HepG2 (cell line): ENCODE results near the gene RARA. TPM values are rescaled to one million over a fixed set of nuclear protein-coding genes. Genes with fewer than 3 reads are reported as not detected.
A peak's percentile ranks its signal among the peaks of the same experiment; 100 is the strongest.

Experiments
- ATAC-seq: fragments of 200-7000 bp; cut with Tn5 transposase; 3 replicates; pipeline ENCODE4 v1.9.1; 2020; ENCODE audit warnings: mild to moderate bottlenecking, moderate library complexity
- BruUV-seq: library from RNA; stranded (reverse); fragments of 400-500 nt; replicated peaks from 2 replicates; lab custom pipeline; 2021; lab: Mats Ljungman, UMichigan
- CTCF ChIA-PET: fragments of 300-600 bp; formaldehyde crosslinking; extraction: SDS; loops from one replicate; lab custom pipeline; 2021; ENCODE audit warnings: low total read pairs, inconsistent platforms, low intra/inter-chr PET ratio; lab: Yijun Ruan, JAX
- POLR2A ChIA-PET: fragments of 350-600 bp; sonication (Branson Sonifier 250); formaldehyde crosslinking; loops from one replicate; lab custom pipeline; 2020; ENCODE audit warnings: antibody characterized with exemption, inconsistent platforms; lab: Yijun Ruan, JAX
- DNase-seq: peaks from one replicate; pipeline ENCODE4 v3.0.0-alpha.2; 2015; ENCODE audit warnings: low spot score
- FAIRE-seq: peaks from 3 replicates; lab custom pipeline; 2011; peaks lifted over from hg19 to GRCh38; lab: Jason Lieb, UNC
- H2AFZ ChIP-seq: one replicate; pipeline ENCODE4 v1.6.1; 2011; ENCODE audit warnings: low read length, inconsistent platforms
- H3K27ac ChIP-seq: fragments of 300-600 bp; 3 replicates; pipeline ENCODE4 v1.8.0; 2011; ENCODE audit warnings: mixed run types, mild to moderate bottlenecking, mixed read lengths, low read length, inconsistent platforms; ENCODE audit not compliant: insufficient read depth; ENCODE audit errors: extremely low read length
- H3K27me3 ChIP-seq, 2 experiments: fragments of 200-600 bp in 1 of 2; 2 replicates in 1 of 2; 3 replicates in 1 of 2; pipeline versions ENCODE4 v1.6.0 to v1.8.0; 2011; ENCODE audit warnings: low read length in 2 of 2, mild to moderate bottlenecking in 2 of 2, moderate library complexity in 2 of 2, inconsistent platforms in 1 of 2; ENCODE audit not compliant: insufficient read depth in 2 of 2, control insufficient read depth in 1 of 2
- H3K36me3 ChIP-seq, 2 experiments: fragments of 200-600 bp in 1 of 2; replicated peaks in 1 of 2; 2 replicates in 1 of 2; 3 replicates in 1 of 2; pipeline versions ENCODE4 v1.5.1 to v1.8.0; 2011; ENCODE audit warnings: low read length in 2 of 2, inconsistent platforms in 1 of 2; ENCODE audit not compliant: insufficient read depth in 2 of 2, control insufficient read depth in 1 of 2
- H3K4me1 ChIP-seq: 2 replicates; pipeline ENCODE4 v1.5.1; 2012; ENCODE audit warnings: low read length, inconsistent platforms; ENCODE audit not compliant: insufficient read depth
- H3K4me2 ChIP-seq: 2 replicates; pipeline ENCODE4 v1.6.0; 2011; ENCODE audit warnings: low read depth, low read length, inconsistent platforms
- H3K4me3 ChIP-seq, 3 experiments: fragments of 200-600 bp in 1 of 3; sonication (generic), shearing (Covaris generic) in 1 of 3; replicated peaks in 1 of 3; 2 replicates each; pipeline ENCODE4 v1.5.1; 2011 to 2016; ENCODE audit warnings: low read length in 3 of 3, inconsistent platforms in 2 of 3, low read depth in 2 of 3, mild to moderate bottlenecking in 2 of 3, control low read depth in 1 of 3, mixed read lengths in 1 of 3; ENCODE audit not compliant: insufficient read depth in 1 of 3
- H3K79me2 ChIP-seq: one replicate; pipeline ENCODE4 v1.6.1; 2011; ENCODE audit warnings: low read length, inconsistent platforms; ENCODE audit not compliant: insufficient read depth
- H3K9ac ChIP-seq: 2 replicates; pipeline ENCODE4 v1.6.0; 2011; ENCODE audit warnings: mild to moderate bottlenecking, low read depth, low read length, inconsistent platforms; ENCODE audit not compliant: insufficient read depth
- H3K9me3 ChIP-seq: 2 replicates; pipeline ENCODE4 v1.5.1; 2012; ENCODE audit warnings: mild to moderate bottlenecking, low read length
- H4K20me1 ChIP-seq: 2 replicates; pipeline ENCODE4 v1.6.0; 2011; ENCODE audit warnings: inconsistent platforms, mild to moderate bottlenecking, low read length, moderate library complexity; ENCODE audit not compliant: insufficient read depth
- AGO2 ChIP-seq: fragments of 200-400 bp; formaldehyde crosslinking; optimal IDR thresholded peaks from 2 replicates; pipeline ENCODE3; 2017; ENCODE audit warnings: mild to moderate bottlenecking, low read depth, low read length, moderate library complexity
- ARHGAP35 ChIP-seq: sonication (generic); formaldehyde crosslinking; IDR thresholded peaks from 2 replicates; pipeline ENCODE4 v1.9.0; 2022; ENCODE audit warnings: mild to moderate bottlenecking, inconsistent platforms, moderate library complexity, missing genetic modification reagents, borderline replicate concordance
- MEIS2 ChIP-seq: sonication (generic); formaldehyde crosslinking; IDR thresholded peaks from 2 replicates; pipeline ENCODE4 v1.9.0; 2021; ENCODE audit warnings: mild to moderate bottlenecking, missing genetic modification reagents
- NFYC ChIP-seq: IDR thresholded peaks from 2 replicates; pipeline ENCODE4 v1.6.1; 2016; ENCODE audit warnings: missing genetic modification reagents, missing compliant biosample characterization
- NR1H2 ChIP-seq: sonication (generic); formaldehyde crosslinking; IDR thresholded peaks from 2 replicates; pipeline ENCODE4 v1.8.1; 2022; ENCODE audit warnings: low read depth, missing genetic modification reagents, borderline replicate concordance
- RBFOX2 ChIP-seq: fragments of 200-400 bp; formaldehyde crosslinking; IDR thresholded peaks from 2 replicates; pipeline ENCODE4 v1.6.1; 2017; ENCODE audit warnings: low read depth, mild to moderate bottlenecking, low read length
- SAP130 ChIP-seq: IDR thresholded peaks from 2 replicates; pipeline ENCODE4 v1.6.1; 2016; ENCODE audit warnings: low read depth
- TBL1XR1 ChIP-seq: fragments of 150-350 bp; IDR thresholded peaks from 2 replicates; pipeline ENCODE4 v1.6.1; 2014; ENCODE audit warnings: borderline replicate concordance, low read length; ENCODE audit not compliant: partially characterized antibody
- TRIM22 ChIP-seq: fragments of 450-650 bp; IDR thresholded peaks from 2 replicates; pipeline ENCODE4 v1.6.1; 2017
- XRCC5 ChIP-seq: fragments of 200-400 bp; formaldehyde crosslinking; optimal IDR thresholded peaks from 2 replicates; pipeline ENCODE3; 2017; ENCODE audit warnings: mild to moderate bottlenecking, low read length
- ZBTB49 ChIP-seq: sonication (generic); formaldehyde crosslinking; IDR thresholded peaks from 2 replicates; pipeline ENCODE4 v1.4.0; 2020; ENCODE audit warnings: missing genetic modification reagents, borderline replicate concordance
- ZNF136 ChIP-seq: sonication (generic); formaldehyde crosslinking; IDR thresholded peaks from 2 replicates; pipeline ENCODE4 v1.8.1; 2022; ENCODE audit warnings: low read depth, mild to moderate bottlenecking, moderate library complexity, missing genetic modification reagents
- ZNF576 ChIP-seq: sonication (generic); formaldehyde crosslinking; IDR thresholded peaks from 2 replicates; pipeline ENCODE4 v1.4.0; 2020; ENCODE audit warnings: mild to moderate bottlenecking, missing genetic modification reagents
- ZNF607 ChIP-seq: sonication (generic); formaldehyde crosslinking; IDR thresholded peaks from 2 replicates; pipeline ENCODE4 v1.5.1; 2020; ENCODE audit warnings: missing genetic modification reagents, mild to moderate bottlenecking, borderline replicate concordance
- ZNF614 ChIP-seq: IDR thresholded peaks from 2 replicates; pipeline ENCODE4 v1.6.1; 2018; ENCODE audit warnings: missing biosample characterization, missing genetic modification reagents, inconsistent platforms, borderline replicate concordance
- ZNF644 ChIP-seq: IDR thresholded peaks from 2 replicates; pipeline ENCODE4 v1.6.1; 2016; ENCODE audit warnings: low read depth
- ZNF790 ChIP-seq: sonication (generic); formaldehyde crosslinking; IDR thresholded peaks from 2 replicates; pipeline ENCODE4 v1.8.0; 2022; ENCODE audit warnings: missing genetic modification reagents, mild to moderate bottlenecking, borderline replicate concordance
- whole genome bisulfite sequencing: methylation state at CpG from one replicate; pipeline ENCODE4 v1.1.6; 2017; ENCODE audit warnings: low lambda C conversion rate; 5-methylcytosine and 5-hydroxymethylcytosine counted together
- in situ Hi-C: cut with HindIII; loops from 2 replicates; pipeline ENCODE4 v1.10.0; 2017; ENCODE audit warnings: low pct_unique_long_range_greater_than_20kb; ENCODE audit not compliant: extremely low pct_ligation_motif_present
- intact Hi-C: fragments of 100-400 bp; cut with micrococcal nuclease; formaldehyde crosslinking; loops from one replicate; pipeline ENCODE4 v1.10.0; 2022; ENCODE audit not compliant: unreplicated experiment
- polyA plus RNA-seq, 8 experiments: library from polyadenylated mRNA; depleted of rRNA in 3 of 8; stranded (reverse) in 7 of 8; unstranded in 1 of 8; fragments of >200 nt; fragmentation: Illumina TruSeq in 4 of 8; extraction: Trizol in 4 of 8; gene quantifications; 2 replicates each; pipeline versions ENCODE4 v1.2.1 to v1.2.3, GENCODE V29; 2011 to 2016; ENCODE audit warnings: low read depth in 4 of 8, missing spikeins in 1 of 8, mixed read lengths in 1 of 8; ENCODE audit not compliant: insufficient read depth in 1 of 8
- total RNA-seq, 5 experiments: library from RNA; depleted of rRNA; stranded (reverse); fragments of >200 nt; fragmentation: Illumina TruSeq; extraction: Trizol; gene quantifications; 2 replicates each; pipeline ENCODE4 v1.2.3, GENCODE V29; 2016; ENCODE audit warnings: low read depth in 1 of 5

Gene RARA
- total and polyA plus RNA-seq, 2 of the 13 experiments (the other 11 are each of a cell fraction or from before 2014, with no cell fraction given) = 6.4 to 8.6 TPM

- WGBS = 100% methylated on average over 1 of the region's 1 CpG
- FAIRE-seq (no peak), DNase-seq (no peak), ATAC-seq (no peak)
- POLR2A ChIA-PET = no interaction called here
- no peak overlapping the region for H3K4me2 ChIP-seq
- H3K4me1 ChIP-seq = no peaks in the 10 kb centered on the region
- H3K9me3 ChIP-seq = no peaks in the 10 kb centered on the region
- CTCF ChIA-PET = no interaction called here
- peaks cover 22 to 93% of the 10 kb centered on the region in 2 experiments for H3K36me3 ChIP-seq
- no peak overlapping the region for H2AFZ ChIP-seq
- no peak overlapping the region for H3K27ac ChIP-seq
- no peak overlapping the region for H3K9ac ChIP-seq
- peaks cover 3% of the 10 kb centered on the region for H3K79me2 ChIP-seq
- intact Hi-C loops = no loop called here
- H4K20me1 ChIP-seq = no peaks in the 10 kb centered on the region; the same call in 1 of the 2 replicates
- no TSS peak for BruUV-seq
- TF ChIP-seq RBFOX2 = peak; percentile 55
- TF ChIP-seq XRCC5 = no peak
- no peak for TF ChIP-seq ARHGAP35
- TF ChIP-seq AGO2 = peak; percentile 16
- no peak for TF ChIP-seq TRIM22
- TF ChIP-seq ZNF644 = no peak
- no peaks in the 10 kb centered on the region for H3K27me3 ChIP-seq
- in situ Hi-C loops = no loop called here
- no peak overlapping the region for H3K4me3 ChIP-seq
Measured at GRCh38 chr17:40402668-40403067, 93.7 kb downstream of the RARA start.

- H3K4me2 ChIP-seq = no peak overlapping the region
- H3K9ac ChIP-seq = no peak overlapping the region
- no peak overlapping the region for H2AFZ ChIP-seq
- peaks cover 22 to 90% of the 10 kb centered on the region in 2 experiments for H3K36me3 ChIP-seq
- FAIRE-seq (no peak), ATAC-seq (no peak), DNase-seq (no peak)
- POLR2A ChIA-PET = no interaction called here
- peaks cover 3% of the 10 kb centered on the region for H3K79me2 ChIP-seq
- no TSS peak for BruUV-seq
- H3K4me3 ChIP-seq = no peak overlapping the region
- WGBS = 95% methylated on average over 3 of the region's 3 CpGs
- no peaks in the 10 kb centered on the region for H3K9me3 ChIP-seq
- no peaks in the 10 kb centered on the region for H3K4me1 ChIP-seq
- no peaks in the 10 kb centered on the region; the same call in 1 of the 2 replicates for H4K20me1 ChIP-seq
- intact Hi-C loops = no loop called here
- in situ Hi-C loops = no loop called here
- no peaks in the 10 kb centered on the region for H3K27me3 ChIP-seq
- CTCF ChIA-PET = no interaction called here
- no peak overlapping the region for H3K27ac ChIP-seq
- TF ChIP-seq NR1H2 (CRISPR knock-in tag) (no peak), ZNF576 (CRISPR knock-in tag) (no peak), TBL1XR1 (no peak), ZNF136 (no peak), SAP130 (CRISPR knock-in tag) (no peak), MEIS2 (no peak), ZNF607 (no peak), ZNF790 (CRISPR knock-in tag) (no peak), NFYC (no peak), ZNF614 (CRISPR knock-in tag) (no peak), ZBTB49 (CRISPR knock-in tag) (no peak)
Measured at GRCh38 chr17:40404003-40404402, 95.0 kb downstream of the RARA start.
